A673 (cell line): ENCODE measurements around the gene NEURL1.
"Not testable (repeated sequence)": the region's sequence is repeated elsewhere in the genome, so short reads cannot be mapped to it uniquely, and the experiment has no call there.

Experiments used
- CTCF ChIP-seq: fragments of 300-800, 200-600 bp; sonication (generic); conservative IDR thresholded peaks from 2 replicates; pipeline ENCODE4 v1.5.1; 2017; ENCODE audit warnings: low read depth, mild to moderate bottlenecking, antibody characterized with exemption, low read length, moderate library complexity, mixed read lengths
- EZH2 ChIP-seq: fragments of 200-600 bp; sonication (generic); IDR thresholded peaks from 2 replicates; pipeline ENCODE4 v1.6.1; 2017; ENCODE audit warnings: borderline replicate concordance, low read depth, mild to moderate bottlenecking, mixed read lengths, antibody characterized with exemption, low read length; ENCODE audit not compliant: poor library complexity, severe bottlenecking

- not testable (repeated sequence) for TF ChIP-seq CTCF, EZH2
These were observed 139.4 kb downstream of the NEURL1 start for GRCh38 chr10:103632871-103633270.
